Esophagus muscularis mucosa (tissue), 3 donors: ENCODE results near the gene C4orf51.

Experiments
- CTCF ChIP-seq, 3 experiments: fragments of 200-600 bp in 2 of 3; fragments of 450-650 bp in 1 of 3; sonication (generic) in 2 of 3; IDR thresholded peaks; one replicate each; pipeline ENCODE4 v1.5.1; 2017 to 2019; ENCODE audit warnings: antibody characterized with exemption in 3 of 3, mild to moderate bottlenecking in 2 of 3, moderate library complexity in 1 of 3
- POLR2A ChIP-seq: fragments of 450-650 bp; IDR thresholded peaks from one replicate; pipeline ENCODE4 v1.6.1; 2017; ENCODE audit warnings: antibody characterized with exemption, moderate library complexity, mild to moderate bottlenecking, low read depth
- POLR2AphosphoS5 ChIP-seq, 2 donors: sonication (generic); formaldehyde crosslinking; IDR thresholded peaks; one replicate each; pipeline ENCODE4 v1.6.1; 2017; ENCODE audit warnings: antibody characterized with exemption in 2 of 2

GRCh38 chr4:145760961-145761929, 81.3 kb downstream of the C4orf51 start:
- no peak for TF ChIP-seq CTCF (IDR thresholded peaks at IDR 0.05)
- no peak for TF ChIP-seq POLR2A
- TF ChIP-seq POLR2AphosphoS5 (IDR thresholded peaks at IDR 0.05): no peak
